ENCODE results near the gene TAF4.

DNA sequence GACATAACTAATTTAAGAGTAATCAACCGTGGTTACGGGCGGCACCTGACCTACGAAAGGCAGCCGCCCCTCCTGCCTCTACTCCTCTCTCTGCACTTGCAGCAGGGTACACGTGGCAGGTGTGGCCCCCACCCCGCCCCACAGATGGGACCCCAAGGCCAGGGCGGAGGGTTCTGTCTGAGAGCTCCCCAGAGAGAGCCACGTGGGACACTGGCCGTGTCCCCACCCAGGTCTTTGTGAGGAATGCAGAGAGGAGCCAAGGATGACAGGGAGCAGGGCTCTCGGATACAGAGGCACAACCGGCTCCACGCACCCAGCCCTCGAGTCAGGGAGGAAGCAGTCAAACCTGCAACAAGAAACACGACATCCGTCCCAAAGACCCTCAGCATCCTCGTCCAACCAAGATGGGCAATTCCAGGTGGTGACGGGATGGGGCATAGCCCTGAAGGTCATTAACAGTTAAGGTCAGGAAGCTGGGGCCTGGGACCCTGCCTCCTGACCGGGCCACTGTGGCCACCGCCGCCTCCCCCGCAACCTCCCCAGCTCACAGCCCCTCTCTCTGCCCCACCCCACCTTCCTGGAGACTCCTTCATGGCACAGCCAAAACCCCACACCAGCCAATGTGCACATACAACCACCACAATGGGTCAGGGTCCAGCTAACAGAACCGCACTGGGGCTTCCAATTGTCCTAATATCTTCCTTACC is 47.1 kb downstream of the TAF4 start:
- TF ChIP-seq ELF4 (IDR thresholded peaks at IDR 0.05) (no peak), SUZ12 (IDR thresholded peaks at IDR 0.05) (no peak), SP1 (IDR thresholded peaks at IDR 0.05) (no peak), FOXA1 (IDR thresholded peaks at IDR 0.05) (no peak), LEF1 (IDR thresholded peaks at IDR 0.05; ENCODE audit: borderline replicate concordance) (no peak), ZNF384 (IDR thresholded peaks at IDR 0.05) (no peak), BHLHE40 (IDR thresholded peaks at IDR 0.05; ENCODE audit: borderline replicate concordance) (no peak), CTBP1 (IDR thresholded peaks at IDR 0.05; ENCODE audit: borderline replicate concordance) (no peak), FOXK2 (IDR thresholded peaks at IDR 0.05) (no peak), HDGF (IDR thresholded peaks at IDR 0.05; ENCODE audit: borderline replicate concordance) (no peak), L3MBTL2 (conservative IDR thresholded peaks at IDR 0.05) (no peak), FOXM1 (IDR thresholded peaks at IDR 0.05; ENCODE audit: borderline replicate concordance) (no peak), TARDBP (IDR thresholded peaks at IDR 0.05) (no peak)
- TF ChIP-seq, protein P1, sequence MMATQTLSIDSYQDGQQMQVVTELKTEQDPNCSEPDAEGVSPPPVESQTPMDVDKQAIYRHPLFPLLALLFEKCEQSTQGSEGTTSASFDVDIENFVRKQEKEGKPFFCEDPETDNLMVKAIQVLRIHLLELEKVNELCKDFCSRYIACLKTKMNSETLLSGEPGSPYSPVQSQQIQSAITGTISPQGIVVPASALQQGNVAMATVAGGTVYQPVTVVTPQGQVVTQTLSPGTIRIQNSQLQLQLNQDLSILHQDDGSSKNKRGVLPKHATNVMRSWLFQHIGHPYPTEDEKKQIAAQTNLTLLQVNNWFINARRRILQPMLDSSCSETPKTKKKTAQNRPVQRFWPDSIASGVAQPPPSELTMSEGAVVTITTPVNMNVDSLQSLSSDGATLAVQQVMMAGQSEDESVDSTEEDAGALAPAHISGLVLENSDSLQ (IDR thresholded peaks at IDR 0.05), result no peak

Measured in HEK293T (cell line).